Ishikawa (cell line): ENCODE measurements around the gene C6orf62.

Experiments
- CEBPB ChIP-seq: IDR thresholded peaks from 2 replicates; pipeline ENCODE4 v1.6.1; 2012
- EGR1 ChIP-seq: IDR thresholded peaks from 2 replicates; pipeline ENCODE4 v1.6.1; 2012
- EP300 ChIP-seq: IDR thresholded peaks from 2 replicates; pipeline ENCODE4 v1.6.1; 2012; ENCODE audit warnings: borderline replicate concordance
- RAD21 ChIP-seq: IDR thresholded peaks from 2 replicates; pipeline ENCODE4 v1.6.1; 2012; ENCODE audit warnings: low read depth
- REST ChIP-seq: IDR thresholded peaks from 2 replicates; pipeline ENCODE4 v1.6.1; 2012; ENCODE audit warnings: low read depth, mild to moderate bottlenecking
- ZBTB7A ChIP-seq: IDR thresholded peaks from 2 replicates; pipeline ENCODE4 v1.6.1; 2012; ENCODE audit warnings: low read depth
- TF ChIP-seq, protein P1 (sequence below): IDR thresholded peaks from 2 replicates; pipeline ENCODE4 v1.6.1; 2012
- TF ChIP-seq, protein P2 (sequence below): IDR thresholded peaks from 2 replicates; pipeline ENCODE4 v1.6.1; 2012

DNA sequence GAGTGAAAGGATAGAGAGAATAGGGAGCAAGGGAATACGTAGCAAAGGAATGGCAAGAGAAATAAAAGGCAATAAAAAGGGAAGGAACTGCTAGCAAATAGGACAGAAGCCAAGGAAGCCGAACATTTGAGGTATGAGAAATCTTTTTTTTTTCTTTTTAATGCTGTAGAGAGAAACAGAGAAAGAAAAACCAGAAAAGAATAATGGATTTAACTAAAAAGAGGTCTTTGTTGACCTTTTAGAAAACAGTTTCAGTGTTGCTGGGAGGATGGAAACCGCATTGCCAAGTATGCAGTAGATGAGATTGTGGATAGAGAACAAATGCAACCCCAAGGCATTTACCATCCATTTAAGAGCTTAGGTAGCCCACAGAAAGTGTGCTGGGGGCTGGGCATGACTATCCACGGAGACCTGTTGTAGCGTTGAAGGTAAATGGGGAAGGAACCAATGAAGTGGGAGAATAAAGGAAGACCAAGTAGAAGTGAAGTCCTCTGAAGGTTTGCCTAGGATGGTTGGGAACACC, 23.3 kb upstream of the C6orf62 start:
- no peak for TF ChIP-seq EP300
- TF ChIP-seq, protein P1, sequence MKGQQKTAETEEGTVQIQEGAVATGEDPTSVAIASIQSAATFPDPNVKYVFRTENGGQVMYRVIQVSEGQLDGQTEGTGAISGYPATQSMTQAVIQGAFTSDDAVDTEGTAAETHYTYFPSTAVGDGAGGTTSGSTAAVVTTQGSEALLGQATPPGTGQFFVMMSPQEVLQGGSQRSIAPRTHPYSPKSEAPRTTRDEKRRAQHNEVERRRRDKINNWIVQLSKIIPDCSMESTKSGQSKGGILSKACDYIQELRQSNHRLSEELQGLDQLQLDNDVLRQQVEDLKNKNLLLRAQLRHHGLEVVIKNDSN, result no peak
- no peak for TF ChIP-seq EGR1
- TF ChIP-seq, protein P2, sequence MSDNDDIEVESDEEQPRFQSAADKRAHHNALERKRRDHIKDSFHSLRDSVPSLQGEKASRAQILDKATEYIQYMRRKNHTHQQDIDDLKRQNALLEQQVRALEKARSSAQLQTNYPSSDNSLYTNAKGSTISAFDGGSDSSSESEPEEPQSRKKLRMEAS, result no peak
- no peak for TF ChIP-seq REST
- TF ChIP-seq RAD21, result no peak
- no peak for TF ChIP-seq ZBTB7A
- TF ChIP-seq CEBPB, result no peak
